HepG2 (cell line): ENCODE results near the gene TRIP4. TPM values are rescaled to one million over a fixed set of nuclear protein-coding genes. Genes with fewer than 3 reads are reported as not detected.

Source experiments
- ATAC-seq: fragments of 200-7000 bp; cut with Tn5 transposase; 3 replicates; pipeline ENCODE4 v1.9.1; 2020; ENCODE audit warnings: mild to moderate bottlenecking, moderate library complexity
- BruUV-seq: library from RNA; stranded (reverse); fragments of 400-500 nt; replicated peaks from 2 replicates; lab custom pipeline; 2021; lab: Mats Ljungman, UMichigan
- CTCF ChIA-PET: fragments of 300-600 bp; formaldehyde crosslinking; extraction: SDS; loops from one replicate; lab custom pipeline; 2021; ENCODE audit warnings: low total read pairs, inconsistent platforms, low intra/inter-chr PET ratio; lab: Yijun Ruan, JAX
- POLR2A ChIA-PET: fragments of 350-600 bp; sonication (Branson Sonifier 250); formaldehyde crosslinking; loops from one replicate; lab custom pipeline; 2020; ENCODE audit warnings: antibody characterized with exemption, inconsistent platforms; lab: Yijun Ruan, JAX
- DNase-seq: peaks from one replicate; pipeline ENCODE4 v3.0.0-alpha.2; 2015; ENCODE audit warnings: low spot score
- FAIRE-seq: peaks from 3 replicates; lab custom pipeline; 2011; peaks lifted over from hg19 to GRCh38; lab: Jason Lieb, UNC
- H2AFZ ChIP-seq: one replicate; pipeline ENCODE4 v1.6.1; 2011; ENCODE audit warnings: low read length, inconsistent platforms
- H3K27ac ChIP-seq: fragments of 300-600 bp; 3 replicates; pipeline ENCODE4 v1.8.0; 2011; ENCODE audit warnings: mixed run types, mild to moderate bottlenecking, mixed read lengths, low read length, inconsistent platforms; ENCODE audit not compliant: insufficient read depth; ENCODE audit errors: extremely low read length
- H3K27me3 ChIP-seq, 2 experiments: fragments of 200-600 bp in 1 of 2; 2 replicates in 1 of 2; 3 replicates in 1 of 2; pipeline versions ENCODE4 v1.6.0 to v1.8.0; 2011; ENCODE audit warnings: low read length in 2 of 2, mild to moderate bottlenecking in 2 of 2, moderate library complexity in 2 of 2, inconsistent platforms in 1 of 2; ENCODE audit not compliant: insufficient read depth in 2 of 2, control insufficient read depth in 1 of 2
- H3K36me3 ChIP-seq, 2 experiments: fragments of 200-600 bp in 1 of 2; replicated peaks in 1 of 2; 2 replicates in 1 of 2; 3 replicates in 1 of 2; pipeline versions ENCODE4 v1.5.1 to v1.8.0; 2011; ENCODE audit warnings: low read length in 2 of 2, inconsistent platforms in 1 of 2; ENCODE audit not compliant: insufficient read depth in 2 of 2, control insufficient read depth in 1 of 2
- H3K4me1 ChIP-seq: 2 replicates; pipeline ENCODE4 v1.5.1; 2012; ENCODE audit warnings: low read length, inconsistent platforms; ENCODE audit not compliant: insufficient read depth
- H3K4me2 ChIP-seq: 2 replicates; pipeline ENCODE4 v1.6.0; 2011; ENCODE audit warnings: low read depth, low read length, inconsistent platforms
- H3K4me3 ChIP-seq, 3 experiments: fragments of 200-600 bp in 1 of 3; sonication (generic), shearing (Covaris generic) in 1 of 3; replicated peaks in 1 of 3; 2 replicates each; pipeline ENCODE4 v1.5.1; 2011 to 2016; ENCODE audit warnings: low read length in 3 of 3, inconsistent platforms in 2 of 3, low read depth in 2 of 3, mild to moderate bottlenecking in 2 of 3, control low read depth in 1 of 3, mixed read lengths in 1 of 3; ENCODE audit not compliant: insufficient read depth in 1 of 3
- H3K79me2 ChIP-seq: one replicate; pipeline ENCODE4 v1.6.1; 2011; ENCODE audit warnings: low read length, inconsistent platforms; ENCODE audit not compliant: insufficient read depth
- H3K9ac ChIP-seq: 2 replicates; pipeline ENCODE4 v1.6.0; 2011; ENCODE audit warnings: mild to moderate bottlenecking, low read depth, low read length, inconsistent platforms; ENCODE audit not compliant: insufficient read depth
- H3K9me3 ChIP-seq: 2 replicates; pipeline ENCODE4 v1.5.1; 2012; ENCODE audit warnings: mild to moderate bottlenecking, low read length
- H4K20me1 ChIP-seq: 2 replicates; pipeline ENCODE4 v1.6.0; 2011; ENCODE audit warnings: inconsistent platforms, mild to moderate bottlenecking, low read length, moderate library complexity; ENCODE audit not compliant: insufficient read depth
- BCL3 ChIP-seq: sonication (generic); formaldehyde crosslinking; IDR thresholded peaks from 2 replicates; pipeline ENCODE4 v1.5.1; 2020; ENCODE audit warnings: mild to moderate bottlenecking, missing genetic modification reagents, moderate library complexity
- CREB1 ChIP-seq, 2 experiments: fragments of 450-650 bp in 1 of 2; IDR thresholded peaks; 2 replicates each; pipeline ENCODE4 v1.6.1; 2016 to 2017; ENCODE audit warnings: control low read depth in 1 of 2, mild to moderate bottlenecking in 1 of 2, missing compliant biosample characterization in 1 of 2, missing genetic modification characterization in 1 of 2
- EP300 ChIP-seq, 3 experiments: sonication (generic) in 1 of 3; formaldehyde crosslinking in 1 of 3; IDR thresholded peaks; 2 replicates each; pipeline versions ENCODE4 v1.5.1 to v1.6.1; 2011 to 2020; ENCODE audit warnings: low read depth in 2 of 3, low read length in 2 of 3, borderline replicate concordance in 1 of 3, improper control_type of control experiment in 1 of 3, mild to moderate bottlenecking in 1 of 3, missing genetic modification reagents in 1 of 3, moderate library complexity in 1 of 3
- FOXJ3 ChIP-seq: sonication (generic); formaldehyde crosslinking; IDR thresholded peaks from 2 replicates; pipeline ENCODE4 v1.4.0; 2020; ENCODE audit warnings: missing genetic modification reagents, mild to moderate bottlenecking, borderline replicate concordance
- HOXA3 ChIP-seq: sonication (generic); formaldehyde crosslinking; IDR thresholded peaks from 2 replicates; pipeline ENCODE4 v1.5.0; 2020; ENCODE audit warnings: missing genetic modification reagents
- POLR2AphosphoS5 ChIP-seq: IDR thresholded peaks from 2 replicates; pipeline ENCODE4 v1.6.1; 2012; ENCODE audit warnings: low read depth, low read length
- RBFOX2 ChIP-seq: fragments of 200-400 bp; formaldehyde crosslinking; IDR thresholded peaks from 2 replicates; pipeline ENCODE4 v1.6.1; 2017; ENCODE audit warnings: low read depth, mild to moderate bottlenecking, low read length
- RORA ChIP-seq: sonication (generic); formaldehyde crosslinking; IDR thresholded peaks from 2 replicates; pipeline ENCODE4 v1.5.0; 2020; ENCODE audit warnings: mild to moderate bottlenecking, missing genetic modification reagents, moderate library complexity
- TFDP1 ChIP-seq: IDR thresholded peaks from 2 replicates; pipeline ENCODE4 v1.6.1; 2016; ENCODE audit warnings: missing compliant biosample characterization, missing genetic modification reagents, borderline replicate concordance
- TP53 ChIP-seq: sonication (generic); formaldehyde crosslinking; conservative IDR thresholded peaks from 2 replicates; pipeline ENCODE4 v1.4.0; 2020; ENCODE audit warnings: missing genetic modification reagents
- WIZ ChIP-seq: sonication (generic); formaldehyde crosslinking; IDR thresholded peaks from 2 replicates; pipeline ENCODE4 v1.5.1; 2020; ENCODE audit warnings: mild to moderate bottlenecking, missing genetic modification reagents
- ZFP62 ChIP-seq: sonication (generic); formaldehyde crosslinking; IDR thresholded peaks from 2 replicates; pipeline ENCODE4 v1.4.0; 2020; ENCODE audit warnings: missing genetic modification reagents
- ZNF138 ChIP-seq: sonication (generic); formaldehyde crosslinking; IDR thresholded peaks from 2 replicates; pipeline ENCODE4 v1.5.0; 2020; ENCODE audit warnings: mild to moderate bottlenecking, low read depth, missing genetic modification reagents
- ZSCAN21 ChIP-seq: sonication (generic); formaldehyde crosslinking; IDR thresholded peaks from 2 replicates; pipeline ENCODE4 v1.8.0; 2022; ENCODE audit warnings: mild to moderate bottlenecking, missing genetic modification reagents, moderate library complexity, borderline replicate concordance
- ZUFSP ChIP-seq: sonication (generic); formaldehyde crosslinking; IDR thresholded peaks from 2 replicates; pipeline ENCODE4 v1.9.0; 2021; ENCODE audit warnings: missing genetic modification reagents, mild to moderate bottlenecking, borderline replicate concordance
- WGBS: methylation state at CpG from one replicate; pipeline ENCODE4 v1.1.6; 2017; ENCODE audit warnings: low lambda C conversion rate; 5-methylcytosine and 5-hydroxymethylcytosine counted together
- in situ Hi-C: cut with HindIII; loops from 2 replicates; pipeline ENCODE4 v1.10.0; 2017; ENCODE audit warnings: low pct_unique_long_range_greater_than_20kb; ENCODE audit not compliant: extremely low pct_ligation_motif_present
- intact Hi-C: fragments of 100-400 bp; cut with micrococcal nuclease; formaldehyde crosslinking; loops from one replicate; pipeline ENCODE4 v1.10.0; 2022; ENCODE audit not compliant: unreplicated experiment
- polyA plus RNA-seq, 8 experiments: library from polyadenylated mRNA; depleted of rRNA in 3 of 8; stranded (reverse) in 7 of 8; unstranded in 1 of 8; fragments of >200 nt; fragmentation: Illumina TruSeq in 4 of 8; extraction: Trizol in 4 of 8; gene quantifications; 2 replicates each; pipeline versions ENCODE4 v1.2.1 to v1.2.3, GENCODE V29; 2011 to 2016; ENCODE audit warnings: low read depth in 4 of 8, missing spikeins in 1 of 8, mixed read lengths in 1 of 8; ENCODE audit not compliant: insufficient read depth in 1 of 8
- total RNA-seq, 5 experiments: library from RNA; depleted of rRNA; stranded (reverse); fragments of >200 nt; fragmentation: Illumina TruSeq; extraction: Trizol; gene quantifications; 2 replicates each; pipeline ENCODE4 v1.2.3, GENCODE V29; 2016; ENCODE audit warnings: low read depth in 1 of 5

TRIP4 gene
- total and polyA plus RNA-seq, 2 of the 13 experiments (the other 11 are each of a cell fraction or from before 2014, with no cell fraction given) = 7.1 to 11.8 TPM

GRCh38 chr15:64474846-64475245 lies 87.2 kb downstream of the TRIP4 start (continued):
- TF ChIP-seq TFDP1 (no peak), ZUFSP (CRISPR knock-in tag) (no peak), CREB1 (IDR thresholded peaks at IDR 0.05) (no peak), CREB1 (CRISPR knock-in tag; IDR thresholded peaks at IDR 0.05) (no peak), ZFP62 (CRISPR knock-in tag) (no peak)

- intact Hi-C loops = no loop called here
- H4K20me1 ChIP-seq = no peaks in the 10 kb centered on the region
- BruUV-seq = no TSS peak
- no peaks in the 10 kb centered on the region for H3K9me3 ChIP-seq
- in situ Hi-C loops = no loop called here
- FAIRE-seq = no peak
- ATAC-seq = no peak
- TF ChIP-seq BCL3 (CRISPR knock-in tag) (no peak), RORA (CRISPR knock-in tag) (no peak), FOXJ3 (no peak), ZNF138 (CRISPR knock-in tag) (no peak), EP300 (IDR thresholded peaks at IDR 0.05; ENCODE audit: low read depth in 2 of 2, low read length in 2 of 2) (no peak), EP300 (CRISPR knock-in tag; IDR thresholded peaks at IDR 0.05; ENCODE audit: borderline replicate concordance) (no peak), HOXA3 (CRISPR knock-in tag) (no peak), POLR2AphosphoS5 (no peak), WIZ (CRISPR knock-in tag) (no peak), ZSCAN21 (CRISPR knock-in tag) (no peak), TP53 (CRISPR knock-in tag) (no peak), RBFOX2 (no peak)
- DNase-seq = no peak
- no peaks in the 10 kb centered on the region; a peak in 2 of 5 replicates for H3K36me3 ChIP-seq
- ChIA-PET CTCF (no interaction called here), POLR2A (no interaction called here)
- H3K4me2 ChIP-seq = no peak overlapping the region
- H3K79me2 ChIP-seq = peaks cover 7% of the 10 kb centered on the region
- 100% methylated on average over 1 of the region's 1 CpG for WGBS
- no peak overlapping the region for H3K27ac ChIP-seq
- no peaks in the 10 kb centered on the region for H3K4me1 ChIP-seq
- no peak overlapping the region for H3K4me3 ChIP-seq
- H3K27me3 ChIP-seq = no peaks in the 10 kb centered on the region
- no peak overlapping the region for H3K9ac ChIP-seq
- H2AFZ ChIP-seq = no peak overlapping the region
These were observed 88.9 kb downstream of the TRIP4 start for GRCh38 chr15:64476550-64476949.
